GM12878 (cell line): ENCODE data around the gene ZG16B.

Experiments used
- CHD2 ChIP-seq: IDR thresholded peaks from 2 replicates; pipeline ENCODE4 v1.6.1; 2011; ENCODE audit warnings: low read depth, low read length, improper control_type of control experiment, borderline replicate concordance
- CREB1 ChIP-seq: IDR thresholded peaks from 2 replicates; pipeline ENCODE4 v1.6.1; 2012; ENCODE audit warnings: low read depth, mild to moderate bottlenecking, inconsistent platforms
- CTCF ChIP-seq, 3 experiments: IDR thresholded peaks in 2 of 3; conservative IDR thresholded peaks in 1 of 3; 2 replicates each; pipeline ENCODE4 v1.5.1; 2011; ENCODE audit warnings: low read depth in 3 of 3, low read length in 3 of 3, mild to moderate bottlenecking in 3 of 3, control low read depth in 2 of 3, moderate library complexity in 2 of 3, inconsistent platforms in 1 of 3, mixed read lengths in 1 of 3; ENCODE audit not compliant: control insufficient read depth in 2 of 3, insufficient read depth in 1 of 3; ENCODE audit errors: extremely low read depth in 1 of 3
- SIX5 ChIP-seq: IDR thresholded peaks from 2 replicates; pipeline ENCODE4 v1.6.1; 2011; ENCODE audit warnings: mild to moderate bottlenecking, low read depth, low read length, moderate library complexity; ENCODE audit not compliant: severe bottlenecking
- TAF1 ChIP-seq: IDR thresholded peaks from 2 replicates; pipeline ENCODE4 v1.6.1; 2011; ENCODE audit warnings: mild to moderate bottlenecking, low read depth, low read length, borderline replicate concordance
- ZNF207 ChIP-seq: fragments of 450-650 bp; IDR thresholded peaks from 2 replicates; pipeline ENCODE4 v1.6.1; 2014; ENCODE audit warnings: antibody characterized with exemption, mild to moderate bottlenecking, borderline replicate concordance

- TF ChIP-seq CTCF (IDR thresholded peaks at IDR 0.05 in 2 of 3, conservative IDR thresholded peaks at IDR 0.05 in 1 of 3; ENCODE audit: control insufficient read depth in 2 of 3, extremely low read depth in 1 of 3, insufficient read depth in 1 of 3, low read depth in 3 of 3, low read length in 3 of 3) (no peak), TAF1 (no peak), CREB1 (no peak), ZNF207 (no peak), SIX5 (no peak), CHD2 (no peak)
These were observed 45.6 kb upstream of the ZG16B start for GRCh38 chr16:2784358-2785100.
